Testis (tissue), 2 donors: ENCODE data around the gene PTPRN2.

Experiments used
- CTCF ChIP-seq, 3 experiments: fragments of 450-650 bp in 2 of 3; fragments of 200-600 bp in 1 of 3; sonication (generic) in 1 of 3; IDR thresholded peaks; one replicate each; pipeline ENCODE4 v1.5.1; 2016 to 2019; ENCODE audit warnings: antibody characterized with exemption in 3 of 3, mild to moderate bottlenecking in 2 of 3, moderate library complexity in 1 of 3
- POLR2A ChIP-seq: fragments of 450-650 bp; IDR thresholded peaks from one replicate; pipeline ENCODE4 v1.6.1; 2017; ENCODE audit warnings: antibody characterized with exemption, mild to moderate bottlenecking, moderate library complexity

GRCh38 chr7:158492367-158492764 lies 95.3 kb downstream of the PTPRN2 start:
- TF ChIP-seq CTCF (IDR thresholded peaks at IDR 0.05) (no peak), POLR2A (no peak)
